DOHH2 (cell line): ENCODE data around the gene FBXO48.

ENCODE experiments used
- H3F3A ChIP-seq: fragments of 200-600 bp; sonication (generic), shearing (Covaris generic); 2 replicates; pipeline ENCODE4 v1.6.0; 2016; ENCODE audit warnings: antibody characterized with exemption, mild to moderate bottlenecking; ENCODE audit not compliant: control insufficient read depth, insufficient read depth
- H3K27ac ChIP-seq: fragments of 200-600 bp; sonication (generic); 2 replicates; pipeline ENCODE4 v1.5.1; 2014; ENCODE audit warnings: low read depth, mild to moderate bottlenecking, low read length, moderate library complexity
- H3K27me3 ChIP-seq: fragments of 200-600 bp; sonication (generic); 2 replicates; pipeline ENCODE4 v1.6.1; 2014; ENCODE audit warnings: mild to moderate bottlenecking, low read length, mixed read lengths; ENCODE audit not compliant: control insufficient read depth
- H3K36me3 ChIP-seq: fragments of 200-600 bp; sonication (generic); 2 replicates; pipeline ENCODE4 v1.6.1; 2014; ENCODE audit warnings: mild to moderate bottlenecking, low read length, moderate library complexity, mixed read lengths; ENCODE audit not compliant: control insufficient read depth
- H3K4me1 ChIP-seq: fragments of 200-600 bp; sonication (generic); 2 replicates; pipeline ENCODE4 v1.6.1; 2014; ENCODE audit warnings: mild to moderate bottlenecking, low read length, mixed read lengths; ENCODE audit not compliant: control insufficient read depth
- H3K4me2 ChIP-seq: fragments of 200-600 bp; sonication (generic); 2 replicates; pipeline ENCODE4 v1.6.0; 2014; ENCODE audit warnings: mild to moderate bottlenecking, low read length, moderate library complexity
- H3K4me3 ChIP-seq: fragments of 200-600 bp; sonication (generic); 2 replicates; pipeline ENCODE4 v1.5.1; 2014; ENCODE audit warnings: mild to moderate bottlenecking, low read length, mixed read lengths
- H3K79me2 ChIP-seq: fragments of 200-600 bp; sonication (generic); 2 replicates; pipeline ENCODE4 v1.6.1; 2014; ENCODE audit warnings: mild to moderate bottlenecking, low read length, mixed read lengths; ENCODE audit not compliant: control insufficient read depth
- H3K9me2 ChIP-seq: fragments of 200-600 bp; sonication (generic); replicated peaks from 2 replicates; pipeline ENCODE4 v1.6.1; 2014; ENCODE audit warnings: mild to moderate bottlenecking, low read length, mixed read lengths; ENCODE audit not compliant: control insufficient read depth
- H3K9me3 ChIP-seq: fragments of 200-600 bp; sonication (generic); 2 replicates; pipeline ENCODE4 v1.6.1; 2014; ENCODE audit warnings: antibody characterized with exemption, low read length, mixed read lengths; ENCODE audit not compliant: control insufficient read depth, insufficient read depth
- H4K20me1 ChIP-seq: fragments of 200-600 bp; sonication (generic); 2 replicates; pipeline ENCODE4 v1.6.0; 2014; ENCODE audit warnings: low read depth, mild to moderate bottlenecking, antibody characterized with exemption, low read length, moderate library complexity; ENCODE audit not compliant: control insufficient read depth, insufficient read depth
- EZH2phosphoT487 ChIP-seq: fragments of 200-600 bp; sonication (generic); IDR thresholded peaks from 2 replicates; pipeline ENCODE4 v1.6.1; 2017; ENCODE audit warnings: borderline replicate concordance, mild to moderate bottlenecking, antibody characterized with exemption, low read length, moderate library complexity, mixed read lengths
- TF ChIP-seq, protein P1 (sequence below): fragments of 200-600 bp; sonication (generic); IDR thresholded peaks from one replicate; pipeline ENCODE4 v1.5.1; 2014; ENCODE audit warnings: antibody characterized with exemption, mild to moderate bottlenecking, low read depth, low read length; ENCODE audit not compliant: poor library complexity, severe bottlenecking

Gene FBXO48

DNA sequence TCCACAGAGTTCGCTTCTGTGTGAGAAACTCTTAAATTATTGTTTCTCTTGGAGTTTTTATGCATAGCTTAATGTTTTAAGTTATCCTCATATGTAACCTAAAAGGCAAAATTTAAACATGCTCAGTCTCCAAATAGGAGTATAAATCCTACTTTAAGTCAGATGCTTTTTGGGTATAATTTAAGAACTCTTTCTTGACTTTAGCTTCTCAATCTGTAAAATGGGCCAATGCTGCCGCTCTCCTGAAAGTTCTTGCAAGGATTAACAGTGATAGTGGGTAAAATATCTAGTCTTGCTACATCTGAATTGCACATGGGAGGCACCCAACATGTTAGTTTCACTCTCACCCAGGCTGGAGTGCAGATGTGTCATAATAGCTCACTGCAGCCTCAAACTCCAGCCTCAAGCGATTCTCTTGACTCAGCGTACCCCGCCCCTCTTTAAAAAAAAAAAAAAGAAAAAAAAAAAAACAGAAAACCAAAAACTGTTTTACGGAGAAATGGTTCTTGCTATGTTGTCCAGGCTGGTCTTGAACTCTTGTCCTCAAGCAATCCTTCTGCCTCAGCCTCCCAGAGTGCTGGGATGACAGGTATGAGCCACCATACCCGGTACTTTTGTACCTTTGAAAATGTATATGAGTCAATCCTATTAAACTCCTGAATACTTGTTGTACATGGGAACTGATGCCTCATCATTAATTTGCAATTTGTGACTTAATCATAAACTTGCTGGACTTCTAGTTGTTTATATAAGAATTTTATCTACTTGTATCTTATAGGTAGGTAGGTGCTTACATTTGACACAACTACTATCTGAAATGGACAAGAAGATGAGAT is 1.8 kb downstream of the FBXO48 start:
- H3K4me2 ChIP-seq, result peak overlapping the region; percentile 97
- no peaks in the 10 kb centered on the region for H4K20me1 ChIP-seq
- peaks cover 34% of the 10 kb centered on the region for H3K4me1 ChIP-seq
- peak overlapping the region; percentile 96; the same call in 1 of the 2 replicates for H3K4me3 ChIP-seq
- H3F3A ChIP-seq, result 0 out of 2 replicates have a peak, but pooled peaks cover 6% of the 10 kb centered on the region
- no peaks in the 10 kb centered on the region for H3K9me3 ChIP-seq
- no peaks in the 10 kb centered on the region for H3K9me2 ChIP-seq
- no peaks in the 10 kb centered on the region for H3K27me3 ChIP-seq
- H3K79me2 ChIP-seq, result peaks cover 35% of the 10 kb centered on the region
- H3K36me3 ChIP-seq, result peaks cover 13% of the 10 kb centered on the region
- TF ChIP-seq, protein P1, sequence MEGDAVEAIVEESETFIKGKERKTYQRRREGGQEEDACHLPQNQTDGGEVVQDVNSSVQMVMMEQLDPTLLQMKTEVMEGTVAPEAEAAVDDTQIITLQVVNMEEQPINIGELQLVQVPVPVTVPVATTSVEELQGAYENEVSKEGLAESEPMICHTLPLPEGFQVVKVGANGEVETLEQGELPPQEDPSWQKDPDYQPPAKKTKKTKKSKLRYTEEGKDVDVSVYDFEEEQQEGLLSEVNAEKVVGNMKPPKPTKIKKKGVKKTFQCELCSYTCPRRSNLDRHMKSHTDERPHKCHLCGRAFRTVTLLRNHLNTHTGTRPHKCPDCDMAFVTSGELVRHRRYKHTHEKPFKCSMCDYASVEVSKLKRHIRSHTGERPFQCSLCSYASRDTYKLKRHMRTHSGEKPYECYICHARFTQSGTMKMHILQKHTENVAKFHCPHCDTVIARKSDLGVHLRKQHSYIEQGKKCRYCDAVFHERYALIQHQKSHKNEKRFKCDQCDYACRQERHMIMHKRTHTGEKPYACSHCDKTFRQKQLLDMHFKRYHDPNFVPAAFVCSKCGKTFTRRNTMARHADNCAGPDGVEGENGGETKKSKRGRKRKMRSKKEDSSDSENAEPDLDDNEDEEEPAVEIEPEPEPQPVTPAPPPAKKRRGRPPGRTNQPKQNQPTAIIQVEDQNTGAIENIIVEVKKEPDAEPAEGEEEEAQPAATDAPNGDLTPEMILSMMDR, result no peak
- TF ChIP-seq EZH2phosphoT487, result no peak
- no peak overlapping the region for H3K27ac ChIP-seq

DNA sequence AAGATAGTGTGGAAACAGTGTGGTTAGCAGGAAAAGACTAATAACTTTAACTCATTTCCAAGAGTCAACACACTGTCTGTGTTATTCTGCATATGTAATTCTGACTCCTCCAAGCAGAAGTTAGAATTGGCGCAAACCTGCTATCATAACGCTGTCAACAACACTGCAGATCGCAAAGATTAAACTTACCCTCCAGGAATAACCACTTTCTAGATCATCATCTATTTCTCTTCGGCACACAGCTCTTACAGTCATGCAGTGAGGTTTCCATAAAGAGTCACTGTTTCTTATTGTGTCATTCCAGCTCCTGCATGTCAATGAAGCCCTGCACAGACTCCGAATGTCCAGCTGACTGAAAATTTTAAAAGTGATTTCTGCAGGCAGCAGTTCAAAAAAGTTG is 2.4 kb downstream of the FBXO48 start:
- TF ChIP-seq, protein P1, result no peak
- no peak for TF ChIP-seq EZH2phosphoT487
- Histone ChIP-seq H3K27me3 (no peaks in the 10 kb centered on the region), H3K9me3 (no peaks in the 10 kb centered on the region), H3K27ac (no peak overlapping the region), H3K4me1 (peaks cover 34% of the 10 kb centered on the region), H3F3A (0 out of 2 replicates have a peak, but pooled peaks cover 6% of the 10 kb centered on the region), H3K9me2 (no peaks in the 10 kb centered on the region), H4K20me1 (no peaks in the 10 kb centered on the region), H3K79me2 (peaks cover 29% of the 10 kb centered on the region), H3K4me2 (no peak overlapping the region), H3K4me3 (no peak overlapping the region), H3K36me3 (peaks cover 13% of the 10 kb centered on the region)

DNA sequence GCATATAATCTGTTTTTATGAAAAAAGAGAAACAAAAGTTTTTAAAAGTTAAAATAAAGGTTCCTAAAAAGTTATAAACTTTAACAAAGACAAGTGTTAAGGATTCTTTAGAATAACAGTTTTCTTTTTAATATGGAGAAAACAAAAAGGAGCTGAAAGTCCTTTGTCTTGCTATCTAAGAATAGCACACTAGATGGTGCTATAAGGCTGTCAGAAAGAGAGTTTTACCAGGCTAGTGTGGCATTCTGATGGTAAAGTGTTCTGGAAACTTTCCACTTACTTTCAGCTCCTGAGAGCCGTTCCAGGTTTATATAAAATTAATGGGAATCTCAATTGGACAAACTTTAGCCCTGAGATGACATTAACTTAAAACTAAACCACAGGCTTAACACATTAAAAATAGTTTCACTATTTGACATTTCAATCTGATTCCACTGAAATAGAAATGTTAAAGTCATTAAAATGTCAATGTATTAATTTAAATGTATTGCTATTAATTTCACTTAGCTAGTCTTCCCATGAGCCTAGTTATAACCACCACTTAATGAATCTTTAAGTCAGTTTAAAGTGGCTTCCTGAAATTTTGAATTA is 3.7 kb downstream of the FBXO48 start:
- Histone ChIP-seq H3K79me2 (peaks cover 16% of the 10 kb centered on the region), H3K27me3 (no peaks in the 10 kb centered on the region), H4K20me1 (no peaks in the 10 kb centered on the region), H3F3A (0 out of 2 replicates have a peak, but pooled peaks cover 6% of the 10 kb centered on the region), H3K9me2 (no peaks in the 10 kb centered on the region), H3K9me3 (no peaks in the 10 kb centered on the region), H3K4me1 (peaks cover 21% of the 10 kb centered on the region), H3K27ac (no peak overlapping the region), H3K36me3 (peaks cover 13% of the 10 kb centered on the region), H3K4me2 (peak overlapping the region; percentile 29; the same call in 1 of the 2 replicates), H3K4me3 (no peak overlapping the region)
- no peak for TF ChIP-seq EZH2phosphoT487
- TF ChIP-seq, protein P1, result peak; percentile 75
